HuH-7.5 (cell line): ENCODE results near the gene PRR36.

Experiments
- DNase-seq: peaks from one replicate; pipeline ENCODE4 v3.0.0; 2011; ENCODE audit warnings: low spot score

Gene PRR36

GRCh38 chr19:7913652-7914051 is 39.5 kb upstream of the PRR36 start:
- DNase-seq = no peak

- DNase-seq = no peak
These were observed 38.7 kb upstream of the PRR36 start for GRCh38 chr19:7912697-7913564.

GRCh38 chr19:7912144-7912696 is 38.0 kb upstream of the PRR36 start:
- DNase-seq = no peak

- no peak for DNase-seq
These were observed 37.4 kb upstream of the PRR36 start for GRCh38 chr19:7911508-7912143.

- no peak for DNase-seq
These were observed 36.4 kb upstream of the PRR36 start for GRCh38 chr19:7910321-7911161.

- no peak for DNase-seq
These were observed 35.4 kb upstream of the PRR36 start for GRCh38 chr19:7909471-7910067.

- DNase-seq = no peak
These were observed 34.7 kb upstream of the PRR36 start for GRCh38 chr19:7908742-7909461.

- no peak for DNase-seq
These were observed 34.0 kb upstream of the PRR36 start for GRCh38 chr19:7908078-7908699.

GRCh38 chr19:7907544-7907943 is 33.4 kb upstream of the PRR36 start:
- no peak for DNase-seq

GRCh38 chr19:7907122-7907521 is 32.9 kb upstream of the PRR36 start:
- no peak for DNase-seq

- no peak for DNase-seq
These were observed 31.7 kb upstream of the PRR36 start for GRCh38 chr19:7905859-7906258.

- DNase-seq = no peak
These were observed 31.1 kb upstream of the PRR36 start for GRCh38 chr19:7905268-7905667.

- DNase-seq = no peak
These were observed 30.2 kb upstream of the PRR36 start for GRCh38 chr19:7904074-7905020.

- peak; percentile 98 for DNase-seq
These were observed 29.3 kb upstream of the PRR36 start, which contains the start of gene MAP2K7 for GRCh38 chr19:7903244-7904073. Gene MAP2K7, plus strand, starts transcription at chr19:7903877. Its CDS starts 68 bp downstream, at chr19:7903945.

GRCh38 chr19:7902796-7903243 is 28.6 kb upstream of the PRR36 start:
- DNase-seq = no peak

GRCh38 chr19:7901337-7901736 is 27.1 kb upstream of the PRR36 start:
- no peak for DNase-seq

- DNase-seq = no peak
These were observed 26.7 kb upstream of the PRR36 start for GRCh38 chr19:7900931-7901330.

- DNase-seq = no peak
These were observed 26.2 kb upstream of the PRR36 start for GRCh38 chr19:7900401-7900870.
